Kidney epithelial cell (primary cell): ENCODE data around the gene ST6GALNAC3. TPM values are rescaled to one million over a fixed set of nuclear protein-coding genes. Genes with fewer than 3 reads are reported as not detected.

ENCODE experiments used
- DNase-seq: peaks from one replicate; pipeline ENCODE4 v3.0.0-alpha.2; 2010; ENCODE audit warnings: low read depth
- H3K27me3 ChIP-seq: 2 replicates; pipeline ENCODE4 v1.6.0; 2011; ENCODE audit warnings: low read length; ENCODE audit not compliant: control insufficient read depth, insufficient read depth
- H3K36me3 ChIP-seq: 2 replicates; pipeline ENCODE4 v1.5.1; 2011; ENCODE audit warnings: low read length; ENCODE audit not compliant: control insufficient read depth, insufficient read depth
- H3K4me3 ChIP-seq: 2 replicates; pipeline ENCODE4 v1.5.1; 2011; ENCODE audit warnings: low read depth, mild to moderate bottlenecking, control low read depth, low read length
- total RNA-seq: library from RNA; depleted of rRNA; stranded (reverse); fragments of >200 nt; gene quantifications from 2 replicates; pipeline ENCODE4 v1.2.3, GENCODE V29; 2015
- TF ChIP-seq, protein P1 (sequence below): IDR thresholded peaks from 2 replicates; pipeline ENCODE4 v1.5.1; 2011; ENCODE audit warnings: mild to moderate bottlenecking, moderate library complexity, low read length, control low read depth, inconsistent platforms; ENCODE audit not compliant: insufficient read depth, poor library complexity, severe bottlenecking

Gene ST6GALNAC3
- total RNA-seq, 1 donor from 2014 or later, result 4.1 TPM

DNA sequence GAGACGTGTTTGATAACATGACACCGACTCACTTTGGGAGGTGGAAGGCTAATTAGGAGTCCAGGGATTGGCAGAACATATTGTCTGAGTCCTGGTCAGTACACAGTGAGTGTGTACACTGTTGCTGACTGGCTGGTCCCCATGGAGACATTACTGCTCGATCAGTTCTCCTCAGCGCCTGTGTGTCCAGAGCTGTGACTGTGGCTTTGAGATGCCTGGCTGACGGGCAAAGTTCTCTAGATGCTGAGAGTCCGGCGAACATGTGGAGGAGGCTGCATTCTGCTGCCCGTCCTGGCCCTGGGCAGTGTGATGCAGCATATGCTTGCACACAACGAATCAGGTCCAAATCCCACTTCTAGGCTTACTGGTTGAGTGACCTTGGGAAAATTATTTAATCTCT lies 512.7 kb downstream of the ST6GALNAC3 start:
- TF ChIP-seq, protein P1, sequence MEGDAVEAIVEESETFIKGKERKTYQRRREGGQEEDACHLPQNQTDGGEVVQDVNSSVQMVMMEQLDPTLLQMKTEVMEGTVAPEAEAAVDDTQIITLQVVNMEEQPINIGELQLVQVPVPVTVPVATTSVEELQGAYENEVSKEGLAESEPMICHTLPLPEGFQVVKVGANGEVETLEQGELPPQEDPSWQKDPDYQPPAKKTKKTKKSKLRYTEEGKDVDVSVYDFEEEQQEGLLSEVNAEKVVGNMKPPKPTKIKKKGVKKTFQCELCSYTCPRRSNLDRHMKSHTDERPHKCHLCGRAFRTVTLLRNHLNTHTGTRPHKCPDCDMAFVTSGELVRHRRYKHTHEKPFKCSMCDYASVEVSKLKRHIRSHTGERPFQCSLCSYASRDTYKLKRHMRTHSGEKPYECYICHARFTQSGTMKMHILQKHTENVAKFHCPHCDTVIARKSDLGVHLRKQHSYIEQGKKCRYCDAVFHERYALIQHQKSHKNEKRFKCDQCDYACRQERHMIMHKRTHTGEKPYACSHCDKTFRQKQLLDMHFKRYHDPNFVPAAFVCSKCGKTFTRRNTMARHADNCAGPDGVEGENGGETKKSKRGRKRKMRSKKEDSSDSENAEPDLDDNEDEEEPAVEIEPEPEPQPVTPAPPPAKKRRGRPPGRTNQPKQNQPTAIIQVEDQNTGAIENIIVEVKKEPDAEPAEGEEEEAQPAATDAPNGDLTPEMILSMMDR, result no peak
- Histone ChIP-seq H3K36me3 (no peaks in the 10 kb centered on the region), H3K27me3 (no peaks in the 10 kb centered on the region), H3K4me3 (no peak overlapping the region)
- no peak for DNase-seq

DNA sequence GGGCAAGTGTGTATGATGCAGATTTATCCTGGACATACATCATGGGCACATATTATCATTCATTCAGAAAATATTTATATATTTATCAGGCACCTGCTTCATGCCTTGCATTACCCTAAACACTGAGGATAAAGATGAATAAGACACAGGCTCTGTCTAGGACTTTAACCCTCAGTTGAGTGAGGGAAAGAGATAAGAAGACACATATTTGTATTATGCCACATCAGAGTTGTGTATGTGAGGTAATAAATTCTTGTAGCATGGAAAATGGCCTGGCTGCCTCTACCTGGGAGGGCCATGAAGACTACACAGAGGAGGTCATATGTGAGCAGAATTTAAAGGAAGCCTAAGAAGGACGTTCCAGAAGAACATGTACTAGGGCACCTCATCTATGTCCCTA lies 516.9 kb downstream of the ST6GALNAC3 start:
- no peak for DNase-seq
- no peak overlapping the region for H3K4me3 ChIP-seq
- H3K36me3 ChIP-seq, result no peaks in the 10 kb centered on the region
- TF ChIP-seq, protein P1, result no peak
- no peaks in the 10 kb centered on the region for H3K27me3 ChIP-seq

DNA sequence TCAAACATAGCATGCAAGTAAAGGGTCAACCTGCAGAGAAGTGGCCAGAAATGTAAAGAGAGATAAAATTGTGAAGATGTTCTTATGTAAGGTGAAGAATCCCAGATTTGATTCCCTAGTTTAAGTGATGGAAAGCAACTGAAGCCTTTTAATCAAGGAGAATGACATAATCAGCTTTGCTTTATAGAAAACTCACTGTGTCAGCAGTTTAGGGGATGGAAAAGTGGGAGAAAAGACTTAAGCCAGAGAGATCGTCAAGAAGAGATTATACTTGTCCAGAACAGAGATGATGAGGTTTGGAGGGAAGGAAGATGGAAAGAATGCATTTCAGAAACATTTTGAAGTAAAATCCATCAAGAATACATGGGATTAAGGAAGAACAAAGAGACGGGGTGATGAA lies 517.4 kb downstream of the ST6GALNAC3 start:
- no peak for DNase-seq
- TF ChIP-seq, protein P1, result no peak
- Histone ChIP-seq H3K36me3 (no peaks in the 10 kb centered on the region), H3K4me3 (no peak overlapping the region), H3K27me3 (no peaks in the 10 kb centered on the region)

DNA sequence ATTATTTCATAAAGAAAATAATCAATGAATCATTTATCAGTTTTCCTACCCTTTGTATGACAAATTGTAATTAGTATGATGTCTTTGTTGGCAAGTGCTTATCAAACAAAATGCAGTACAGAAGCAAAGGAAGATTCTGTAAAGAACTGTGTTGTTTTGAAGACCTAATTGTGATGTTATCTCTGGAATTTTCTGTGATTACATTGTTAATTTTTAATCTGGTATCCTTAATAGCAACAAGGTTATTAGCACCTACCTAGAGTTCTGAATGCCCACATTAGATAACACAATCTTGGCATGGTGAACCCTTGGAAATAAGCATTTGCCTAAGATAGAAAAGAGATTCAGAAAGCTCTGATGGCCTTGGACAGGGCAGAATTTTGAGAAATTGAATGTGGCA lies 518.6 kb downstream of the ST6GALNAC3 start:
- no peak overlapping the region for H3K4me3 ChIP-seq
- no peaks in the 10 kb centered on the region for H3K36me3 ChIP-seq
- no peaks in the 10 kb centered on the region for H3K27me3 ChIP-seq
- DNase-seq, result no peak
- TF ChIP-seq, protein P1, result no peak

DNA sequence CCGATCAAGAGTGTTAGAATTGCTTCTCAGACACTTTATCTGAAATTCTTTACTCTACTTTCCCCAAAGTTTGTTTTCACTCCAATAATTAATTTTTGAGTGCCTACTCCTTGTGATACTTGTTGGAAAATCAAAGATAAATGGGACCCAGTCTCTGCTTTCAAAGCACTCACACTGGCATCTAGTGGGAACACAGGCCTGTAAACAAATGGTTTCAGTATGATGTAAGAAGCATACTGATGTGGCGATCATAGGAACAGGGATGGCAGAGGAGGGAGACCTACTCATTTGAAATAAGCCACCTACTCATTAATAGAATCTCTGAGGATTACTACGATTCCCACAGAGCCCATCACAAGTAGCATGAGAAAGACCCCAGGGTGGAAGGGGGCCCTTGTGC lies 519.1 kb downstream of the ST6GALNAC3 start:
- no peak overlapping the region for H3K4me3 ChIP-seq
- no peaks in the 10 kb centered on the region for H3K27me3 ChIP-seq
- TF ChIP-seq, protein P1, result no peak
- H3K36me3 ChIP-seq, result no peaks in the 10 kb centered on the region
- no peak for DNase-seq

DNA sequence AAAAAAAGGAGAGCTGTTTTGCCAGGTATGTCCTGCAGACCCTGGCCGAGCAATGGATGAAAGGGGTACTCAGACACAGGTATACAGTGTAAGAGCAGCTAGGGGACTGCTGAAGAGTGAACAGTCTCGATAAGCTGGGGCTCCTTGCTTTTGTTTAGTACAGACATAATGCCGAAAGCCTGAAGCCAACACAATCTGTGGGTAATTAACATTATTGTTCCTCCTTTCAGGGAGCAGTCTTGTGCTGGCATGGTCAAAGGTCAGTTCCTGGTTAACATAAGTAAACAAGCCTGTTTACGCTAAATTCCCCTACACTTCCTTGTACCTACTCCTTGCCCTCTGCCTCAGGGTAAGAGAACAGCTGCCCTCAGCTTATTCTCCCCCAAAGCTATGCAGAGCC lies 520.5 kb downstream of the ST6GALNAC3 start:
- Histone ChIP-seq H3K36me3 (no peaks in the 10 kb centered on the region), H3K27me3 (no peaks in the 10 kb centered on the region), H3K4me3 (no peak overlapping the region)
- DNase-seq, result no peak
- TF ChIP-seq, protein P1, result no peak
